SK-N-SH (cell line): ENCODE results near the gene NTMT1. TPM values are rescaled to one million over a fixed set of nuclear protein-coding genes. Genes with fewer than 3 reads are reported as not detected.

Experiments used
- CTCF ChIA-PET: fragments of 300-600, 350-600 bp; formaldehyde crosslinking; extraction: SDS; loops from one replicate; lab custom pipeline; 2021; lab: Yijun Ruan, JAX
- POLR2A ChIA-PET: fragments of 350-600 bp; sonication (Branson Sonifier 250); formaldehyde crosslinking; extraction: SDS; loops from one replicate; lab custom pipeline; 2020; ENCODE audit warnings: antibody characterized with exemption, inconsistent platforms; lab: Yijun Ruan, JAX
- DNase-seq: peaks from one replicate; pipeline ENCODE4 v3.0.0; 2012
- H2AFZ ChIP-seq: fragments of 200-600 bp; sonication (generic); 2 replicates; pipeline ENCODE4 v1.8.1; 2016; ENCODE audit warnings: antibody characterized with exemption, mild to moderate bottlenecking, low read depth
- H3F3A ChIP-seq: fragments of 200-600 bp; sonication (generic); replicated peaks from 2 replicates; pipeline ENCODE3; 2016; ENCODE audit warnings: antibody characterized with exemption, mild to moderate bottlenecking; ENCODE audit not compliant: insufficient read depth
- H3K27ac ChIP-seq, 2 experiments: fragments of 200-500 bp in 1 of 2; fragments of 200-600 bp in 1 of 2; sonication (Bioruptor generic) in 1 of 2; sonication (generic), shearing (Covaris generic) in 1 of 2; 2 replicates each; pipeline versions ENCODE4 v1.5.1 to v1.6.1; 2014 to 2016; ENCODE audit warnings: low read depth in 2 of 2, inconsistent platforms in 1 of 2, low read length in 1 of 2, mild to moderate bottlenecking in 1 of 2, mixed read lengths in 1 of 2
- H3K27me3 ChIP-seq: fragments of 200-600 bp; sonication (generic), shearing (Covaris generic); 2 replicates; pipeline ENCODE4 v1.6.1; 2016; ENCODE audit warnings: mixed run types; ENCODE audit not compliant: insufficient read depth
- H3K36me3 ChIP-seq, 2 experiments: fragments of 200-500 bp in 1 of 2; fragments of 200-600 bp in 1 of 2; sonication (Bioruptor generic) in 1 of 2; sonication (generic) in 1 of 2; replicated peaks in 1 of 2; 2 replicates each; pipeline versions ENCODE3 to v1.5.1; 2014 to 2016; ENCODE audit warnings: low read length in 1 of 2, mild to moderate bottlenecking in 1 of 2; ENCODE audit not compliant: insufficient read depth in 2 of 2, control insufficient read depth in 1 of 2
- H3K4me1 ChIP-seq, 2 experiments: fragments of 200-500 bp in 1 of 2; fragments of 200-600 bp in 1 of 2; sonication (Bioruptor generic) in 1 of 2; sonication (generic), shearing (Covaris generic) in 1 of 2; 2 replicates each; pipeline versions ENCODE4 v1.5.1 to v1.6.1; 2014 to 2016; ENCODE audit warnings: low read depth in 1 of 2, low read length in 1 of 2, mixed run types in 1 of 2; ENCODE audit not compliant: insufficient read depth in 2 of 2, control insufficient read depth in 1 of 2
- H3K4me2 ChIP-seq: fragments of 200-600 bp; sonication (generic), shearing (Covaris generic); 2 replicates; pipeline ENCODE4 v1.6.1; 2017; ENCODE audit warnings: mixed run types
- H3K4me3 ChIP-seq, 2 experiments: fragments of 200-500 bp in 1 of 2; fragments of 200-600 bp in 1 of 2; sonication (Bioruptor generic) in 1 of 2; sonication (generic), shearing (Covaris generic) in 1 of 2; 2 replicates each; pipeline versions ENCODE4 v1.5.1 to v1.8.1; 2014 to 2016; ENCODE audit warnings: low read depth in 2 of 2, inconsistent platforms in 1 of 2, low read length in 1 of 2, mild to moderate bottlenecking in 1 of 2, mixed read lengths in 1 of 2, moderate library complexity in 1 of 2
- H3K79me2 ChIP-seq: fragments of 200-600 bp; sonication (generic); 2 replicates; pipeline ENCODE4 v1.8.1; 2017; ENCODE audit warnings: mild to moderate bottlenecking; ENCODE audit not compliant: insufficient read depth
- H3K9ac ChIP-seq: fragments of 200-600 bp; sonication (generic); 2 replicates; pipeline ENCODE4 v1.6.1; 2017; ENCODE audit warnings: mixed run types
- H3K9me2 ChIP-seq: fragments of 200-600 bp; sonication (generic); 2 replicates; pipeline ENCODE4 v1.6.1; 2017; ENCODE audit warnings: mixed run types
- H3K9me3 ChIP-seq: fragments of 200-600 bp; sonication (generic); 2 replicates; pipeline ENCODE4 v1.6.1; 2017; ENCODE audit warnings: mixed run types, mild to moderate bottlenecking, moderate library complexity
- H4K20me1 ChIP-seq: fragments of 200-600 bp; sonication (generic); 2 replicates; pipeline ENCODE4 v1.6.1; 2017; ENCODE audit warnings: mild to moderate bottlenecking, mixed run types; ENCODE audit not compliant: insufficient read depth
- ELF1 ChIP-seq: IDR thresholded peaks from 2 replicates; pipeline ENCODE4 v1.4.0; 2012
- EP300 ChIP-seq, 2 experiments: IDR thresholded peaks; 2 replicates each; pipeline versions ENCODE4 v1.4.0 to v1.6.1; 2012; ENCODE audit warnings: borderline replicate concordance in 1 of 2, low read depth in 1 of 2, low read length in 1 of 2
- FOSL2 ChIP-seq: IDR thresholded peaks from 2 replicates; pipeline ENCODE4 v1.4.0; 2012; ENCODE audit warnings: low read depth, mild to moderate bottlenecking, moderate library complexity, borderline replicate concordance
- FOXM1 ChIP-seq: IDR thresholded peaks from 2 replicates; pipeline ENCODE4 v1.4.0; 2012; ENCODE audit warnings: low read depth, mild to moderate bottlenecking
- NFIC ChIP-seq: IDR thresholded peaks from 2 replicates; pipeline ENCODE4 v1.4.0; 2012; ENCODE audit warnings: borderline replicate concordance
- NRF1 ChIP-seq: IDR thresholded peaks from 2 replicates; pipeline ENCODE4 v1.6.1; 2012; ENCODE audit warnings: low read depth, mild to moderate bottlenecking, low read length
- POLR2AphosphoS5 ChIP-seq: IDR thresholded peaks from 2 replicates; pipeline ENCODE4 v1.6.1; 2012; ENCODE audit warnings: low read depth, low read length
- RXRA ChIP-seq: IDR thresholded peaks from 2 replicates; pipeline ENCODE4 v1.4.0; 2012; ENCODE audit warnings: low read depth, mild to moderate bottlenecking, borderline replicate concordance
- SIN3A ChIP-seq: IDR thresholded peaks from 2 replicates; pipeline ENCODE4 v1.6.1; 2012; ENCODE audit warnings: low read depth, mild to moderate bottlenecking, low read length, moderate library complexity, borderline replicate concordance
- TAF1 ChIP-seq: IDR thresholded peaks from 2 replicates; pipeline ENCODE4 v1.6.1; 2012; ENCODE audit warnings: low read depth, mild to moderate bottlenecking, low read length, moderate library complexity, borderline replicate concordance
- TEAD4 ChIP-seq: IDR thresholded peaks from 2 replicates; pipeline ENCODE4 v1.4.0; 2012; ENCODE audit warnings: mild to moderate bottlenecking, borderline replicate concordance; ENCODE audit not compliant: insufficient read depth
- YY1 ChIP-seq: IDR thresholded peaks from 2 replicates; pipeline ENCODE4 v1.4.0; 2012; ENCODE audit warnings: low read depth, mild to moderate bottlenecking
- WGBS: methylation state at CpG from one replicate; pipeline ENCODE4 v1.1.6; 2017; ENCODE audit warnings: low lambda C conversion rate; 5-methylcytosine and 5-hydroxymethylcytosine counted together
- polyA plus RNA-seq, 3 experiments: library from polyadenylated mRNA; depleted of rRNA; stranded (reverse); fragments of >200 nt; gene quantifications; 2 replicates each; pipeline ENCODE4 v1.2.3, GENCODE V29; 2012
- TF ChIP-seq, protein P1 (sequence below): IDR thresholded peaks from 2 replicates; pipeline ENCODE4 v1.6.1; 2012; ENCODE audit warnings: mild to moderate bottlenecking, low read depth, low read length, moderate library complexity
- TF ChIP-seq, protein P2 (sequence below): IDR thresholded peaks from 2 replicates; pipeline ENCODE4 v1.4.0; 2012; ENCODE audit warnings: low read depth, borderline replicate concordance
- TF ChIP-seq, protein P3 (sequence below): IDR thresholded peaks from 2 replicates; pipeline ENCODE4; 2012
- TF ChIP-seq, protein P4 (sequence below): IDR thresholded peaks from 2 replicates; pipeline ENCODE4 v1.4.0; 2012; ENCODE audit warnings: low read depth
- TF ChIP-seq, protein P5 (sequence below): fragments of 200-600 bp; sonication (generic); IDR thresholded peaks from 2 replicates; pipeline ENCODE4 v1.6.1; 2017; ENCODE audit warnings: antibody characterized with exemption, mild to moderate bottlenecking, moderate library complexity

Gene NTMT1
- polyA plus RNA-seq, 1 of the 3 experiments (the other 2 are of a cell fraction): 78.3 TPM

DNA sequence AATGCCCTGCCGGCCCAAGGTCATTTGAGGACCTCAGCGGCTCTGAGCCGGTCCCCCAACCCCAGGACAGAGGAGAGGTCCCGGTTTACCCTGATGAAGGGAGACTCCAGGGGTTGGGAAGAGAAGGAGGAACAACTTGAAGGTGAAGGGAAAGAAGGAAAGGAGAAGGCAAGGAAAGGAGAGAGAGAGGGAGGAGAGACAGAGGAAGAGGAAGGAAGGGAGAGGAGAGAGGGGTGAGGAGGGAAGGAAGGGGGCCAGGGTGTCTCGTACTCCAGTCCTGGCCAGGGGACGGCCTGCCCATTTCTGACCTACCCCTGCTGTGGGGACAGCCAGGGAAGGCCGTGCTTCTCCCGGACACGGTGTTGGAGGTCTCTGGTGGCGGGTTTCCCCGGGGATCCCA is 41.4 kb downstream of the NTMT1 start (continued):
- TF ChIP-seq, protein P1, sequence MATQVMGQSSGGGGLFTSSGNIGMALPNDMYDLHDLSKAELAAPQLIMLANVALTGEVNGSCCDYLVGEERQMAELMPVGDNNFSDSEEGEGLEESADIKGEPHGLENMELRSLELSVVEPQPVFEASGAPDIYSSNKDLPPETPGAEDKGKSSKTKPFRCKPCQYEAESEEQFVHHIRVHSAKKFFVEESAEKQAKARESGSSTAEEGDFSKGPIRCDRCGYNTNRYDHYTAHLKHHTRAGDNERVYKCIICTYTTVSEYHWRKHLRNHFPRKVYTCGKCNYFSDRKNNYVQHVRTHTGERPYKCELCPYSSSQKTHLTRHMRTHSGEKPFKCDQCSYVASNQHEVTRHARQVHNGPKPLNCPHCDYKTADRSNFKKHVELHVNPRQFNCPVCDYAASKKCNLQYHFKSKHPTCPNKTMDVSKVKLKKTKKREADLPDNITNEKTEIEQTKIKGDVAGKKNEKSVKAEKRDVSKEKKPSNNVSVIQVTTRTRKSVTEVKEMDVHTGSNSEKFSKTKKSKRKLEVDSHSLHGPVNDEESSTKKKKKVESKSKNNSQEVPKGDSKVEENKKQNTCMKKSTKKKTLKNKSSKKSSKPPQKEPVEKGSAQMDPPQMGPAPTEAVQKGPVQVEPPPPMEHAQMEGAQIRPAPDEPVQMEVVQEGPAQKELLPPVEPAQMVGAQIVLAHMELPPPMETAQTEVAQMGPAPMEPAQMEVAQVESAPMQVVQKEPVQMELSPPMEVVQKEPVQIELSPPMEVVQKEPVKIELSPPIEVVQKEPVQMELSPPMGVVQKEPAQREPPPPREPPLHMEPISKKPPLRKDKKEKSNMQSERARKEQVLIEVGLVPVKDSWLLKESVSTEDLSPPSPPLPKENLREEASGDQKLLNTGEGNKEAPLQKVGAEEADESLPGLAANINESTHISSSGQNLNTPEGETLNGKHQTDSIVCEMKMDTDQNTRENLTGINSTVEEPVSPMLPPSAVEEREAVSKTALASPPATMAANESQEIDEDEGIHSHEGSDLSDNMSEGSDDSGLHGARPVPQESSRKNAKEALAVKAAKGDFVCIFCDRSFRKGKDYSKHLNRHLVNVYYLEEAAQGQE: no peak
- TF ChIP-seq, protein P2, sequence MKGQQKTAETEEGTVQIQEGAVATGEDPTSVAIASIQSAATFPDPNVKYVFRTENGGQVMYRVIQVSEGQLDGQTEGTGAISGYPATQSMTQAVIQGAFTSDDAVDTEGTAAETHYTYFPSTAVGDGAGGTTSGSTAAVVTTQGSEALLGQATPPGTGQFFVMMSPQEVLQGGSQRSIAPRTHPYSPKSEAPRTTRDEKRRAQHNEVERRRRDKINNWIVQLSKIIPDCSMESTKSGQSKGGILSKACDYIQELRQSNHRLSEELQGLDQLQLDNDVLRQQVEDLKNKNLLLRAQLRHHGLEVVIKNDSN: no peak
- TF ChIP-seq SIN3A (no peak), NFIC (no peak)
- TF ChIP-seq, all 33 proteins: peak for 0

DNA sequence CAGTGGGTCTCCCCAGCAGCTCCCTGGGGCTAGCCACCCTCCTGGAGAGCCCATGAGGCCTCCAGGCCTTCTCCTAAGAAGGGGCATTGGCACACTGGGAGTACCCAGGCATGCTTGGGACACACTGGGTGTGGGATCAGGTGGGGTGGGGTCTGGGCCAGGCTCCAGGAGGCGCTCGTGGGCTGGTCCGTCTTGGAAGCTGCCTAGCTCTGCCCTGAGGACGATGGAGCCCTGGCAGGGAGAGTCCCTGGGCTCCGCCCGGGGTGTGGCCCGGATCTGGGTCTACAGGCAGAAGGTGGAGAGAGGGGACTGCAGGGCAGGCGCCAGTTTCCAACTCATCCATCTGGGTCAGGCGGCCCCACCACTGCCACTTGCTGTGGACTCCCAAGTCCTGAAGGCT is 41.9 kb downstream of the NTMT1 start:
- H3K4me3 ChIP-seq: no peak overlapping the region
- H3K9ac ChIP-seq: no peak overlapping the region
- no peaks in the 10 kb centered on the region for H3K27me3 ChIP-seq
- H3K27ac ChIP-seq: no peak overlapping the region; a peak in 1 of 4 replicates
- H3K79me2 ChIP-seq: no peaks in the 10 kb centered on the region
- no peak overlapping the region for H3K4me2 ChIP-seq
- no peaks in the 10 kb centered on the region for H3K36me3 ChIP-seq
- no peaks in the 10 kb centered on the region for H3K9me2 ChIP-seq
- TF ChIP-seq, protein P3, sequence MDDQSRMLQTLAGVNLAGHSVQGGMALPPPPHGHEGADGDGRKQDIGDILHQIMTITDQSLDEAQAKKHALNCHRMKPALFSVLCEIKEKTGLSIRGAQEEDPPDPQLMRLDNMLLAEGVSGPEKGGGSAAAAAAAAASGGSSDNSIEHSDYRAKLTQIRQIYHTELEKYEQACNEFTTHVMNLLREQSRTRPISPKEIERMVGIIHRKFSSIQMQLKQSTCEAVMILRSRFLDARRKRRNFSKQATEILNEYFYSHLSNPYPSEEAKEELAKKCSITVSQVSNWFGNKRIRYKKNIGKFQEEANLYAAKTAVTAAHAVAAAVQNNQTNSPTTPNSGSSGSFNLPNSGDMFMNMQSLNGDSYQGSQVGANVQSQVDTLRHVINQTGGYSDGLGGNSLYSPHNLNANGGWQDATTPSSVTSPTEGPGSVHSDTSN: no peak
- TF ChIP-seq, protein P4, sequence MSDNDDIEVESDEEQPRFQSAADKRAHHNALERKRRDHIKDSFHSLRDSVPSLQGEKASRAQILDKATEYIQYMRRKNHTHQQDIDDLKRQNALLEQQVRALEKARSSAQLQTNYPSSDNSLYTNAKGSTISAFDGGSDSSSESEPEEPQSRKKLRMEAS: no peak
- TF ChIP-seq ELF1 (no peak), FOXM1 (no peak), TAF1 (no peak), RXRA (no peak), FOSL2 (no peak), TEAD4 (no peak), POLR2AphosphoS5 (no peak), NRF1 (no peak), EP300 (IDR thresholded peaks at IDR 0.05; ENCODE audit: borderline replicate concordance in 1 of 2, low read depth in 1 of 2, low read length in 1 of 2) (no peak), YY1 (no peak)
- TF ChIP-seq, protein P2: no peak
- TF ChIP-seq, protein P5, sequence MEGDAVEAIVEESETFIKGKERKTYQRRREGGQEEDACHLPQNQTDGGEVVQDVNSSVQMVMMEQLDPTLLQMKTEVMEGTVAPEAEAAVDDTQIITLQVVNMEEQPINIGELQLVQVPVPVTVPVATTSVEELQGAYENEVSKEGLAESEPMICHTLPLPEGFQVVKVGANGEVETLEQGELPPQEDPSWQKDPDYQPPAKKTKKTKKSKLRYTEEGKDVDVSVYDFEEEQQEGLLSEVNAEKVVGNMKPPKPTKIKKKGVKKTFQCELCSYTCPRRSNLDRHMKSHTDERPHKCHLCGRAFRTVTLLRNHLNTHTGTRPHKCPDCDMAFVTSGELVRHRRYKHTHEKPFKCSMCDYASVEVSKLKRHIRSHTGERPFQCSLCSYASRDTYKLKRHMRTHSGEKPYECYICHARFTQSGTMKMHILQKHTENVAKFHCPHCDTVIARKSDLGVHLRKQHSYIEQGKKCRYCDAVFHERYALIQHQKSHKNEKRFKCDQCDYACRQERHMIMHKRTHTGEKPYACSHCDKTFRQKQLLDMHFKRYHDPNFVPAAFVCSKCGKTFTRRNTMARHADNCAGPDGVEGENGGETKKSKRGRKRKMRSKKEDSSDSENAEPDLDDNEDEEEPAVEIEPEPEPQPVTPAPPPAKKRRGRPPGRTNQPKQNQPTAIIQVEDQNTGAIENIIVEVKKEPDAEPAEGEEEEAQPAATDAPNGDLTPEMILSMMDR: no peak
- ChIA-PET POLR2A (no interaction called here), CTCF (interaction anchor here (0.6 to 0.9 kb wide), 2 partner anchors 58 to 1082 kb away, joined by 3 read pairs; no protein-coding TSS in a partner anchor)
- H3F3A ChIP-seq: peaks cover 3% of the 10 kb centered on the region
- peaks cover 0 to 15% of the 10 kb centered on the region in 2 experiments; a peak in 1 of 4 replicates for H3K4me1 ChIP-seq
- WGBS: 76% methylated on average over 3 of the region's 9 CpGs
- no peak for DNase-seq
- H2AFZ ChIP-seq: no peak overlapping the region
- H3K9me3 ChIP-seq: no peaks in the 10 kb centered on the region
- no peaks in the 10 kb centered on the region for H4K20me1 ChIP-seq
